Head of caudate nucleus (tissue), 42 donors: ENCODE data around the gene ZNF791.
A peak's percentile ranks its signal among the peaks of the same experiment; 100 is the strongest.
"Not testable (repeated sequence)": the region's sequence is repeated elsewhere in the genome, so short reads cannot be mapped to it uniquely, and the experiment has no call there.

ENCODE experiments used
- DNase-seq, 42 donors: peaks; one replicate each; pipeline versions ENCODE4 v3.0.0 to v3.0.0-alpha.2; 2020 to 2021; ENCODE audit warnings: mixed read lengths in 7 of 42
- intact Hi-C: fragments of 100-400 bp; cut with DNase I; formaldehyde crosslinking; loops from one replicate; pipeline ENCODE4 v1.15.0; 2022

ZNF791 gene

DNA sequence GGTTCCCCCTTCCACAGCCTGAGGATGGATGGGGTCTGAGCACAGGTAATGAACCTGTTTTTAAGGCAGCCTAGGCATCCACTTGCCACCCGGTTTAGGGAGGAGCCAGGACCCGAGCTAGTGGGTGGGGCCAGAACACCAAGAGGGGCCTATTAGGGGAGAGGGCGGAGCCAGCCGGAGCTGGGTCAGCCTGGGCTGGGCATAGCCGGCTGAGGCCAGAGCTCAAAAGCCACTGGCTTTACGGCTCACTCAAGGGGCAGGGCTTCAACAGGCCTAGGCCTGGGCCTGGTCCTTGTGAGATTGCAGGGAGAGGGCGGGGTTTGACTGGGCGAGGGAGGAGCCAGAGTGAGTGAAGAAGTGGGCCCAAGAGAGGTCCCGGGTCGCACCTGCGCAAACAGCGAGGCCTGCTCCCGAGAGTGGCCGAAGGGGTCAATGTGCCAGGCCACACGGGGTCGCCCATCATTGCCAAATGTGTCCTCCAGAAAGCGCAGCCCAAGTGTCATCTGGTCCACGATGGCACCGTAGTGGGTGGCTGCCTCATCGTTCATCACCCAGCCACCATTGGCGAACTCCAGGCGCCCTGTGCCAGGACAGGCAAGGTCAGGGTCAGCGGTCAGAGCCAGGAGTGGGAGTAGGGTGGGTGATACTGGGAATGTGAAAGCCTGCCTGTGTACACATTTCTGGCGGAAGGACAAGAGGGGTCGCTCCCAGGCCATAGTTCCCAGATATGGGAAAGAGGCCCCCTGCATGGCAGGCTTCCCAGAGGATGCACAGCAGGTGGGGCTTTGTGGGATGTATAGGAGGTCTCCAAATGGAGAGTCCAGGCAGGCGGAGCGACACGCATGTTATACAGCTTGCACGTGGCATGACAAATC lies 53.9 kb downstream of the ZNF791 start:
- no peak for DNase-seq
- intact Hi-C loops: loop anchor here (10.0 kb wide), 1 partner anchor 100 kb away; no protein-coding TSS in a partner anchor

DNA sequence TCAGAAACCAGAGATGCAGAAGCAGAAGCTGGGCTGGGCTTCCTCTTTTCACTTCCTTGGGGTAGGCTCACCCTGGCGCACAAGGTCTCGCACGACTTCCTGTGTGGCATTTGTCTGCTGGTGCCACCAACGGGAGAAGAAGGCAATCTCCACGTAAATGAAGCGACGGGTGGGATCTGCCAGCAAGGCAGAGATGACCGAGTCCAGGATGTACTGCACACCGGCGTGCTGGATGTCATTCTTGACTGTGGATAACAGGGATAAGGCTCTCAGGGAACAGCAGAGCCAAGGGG lies 54.5 kb downstream of the ZNF791 start:
- peak in 34 of 42 donors; percentile 20 to 69 (median 45) for DNase-seq
- intact Hi-C loops: loop anchor here (10.0 kb wide), 1 partner anchor 100 kb away; no protein-coding TSS in a partner anchor

DNA sequence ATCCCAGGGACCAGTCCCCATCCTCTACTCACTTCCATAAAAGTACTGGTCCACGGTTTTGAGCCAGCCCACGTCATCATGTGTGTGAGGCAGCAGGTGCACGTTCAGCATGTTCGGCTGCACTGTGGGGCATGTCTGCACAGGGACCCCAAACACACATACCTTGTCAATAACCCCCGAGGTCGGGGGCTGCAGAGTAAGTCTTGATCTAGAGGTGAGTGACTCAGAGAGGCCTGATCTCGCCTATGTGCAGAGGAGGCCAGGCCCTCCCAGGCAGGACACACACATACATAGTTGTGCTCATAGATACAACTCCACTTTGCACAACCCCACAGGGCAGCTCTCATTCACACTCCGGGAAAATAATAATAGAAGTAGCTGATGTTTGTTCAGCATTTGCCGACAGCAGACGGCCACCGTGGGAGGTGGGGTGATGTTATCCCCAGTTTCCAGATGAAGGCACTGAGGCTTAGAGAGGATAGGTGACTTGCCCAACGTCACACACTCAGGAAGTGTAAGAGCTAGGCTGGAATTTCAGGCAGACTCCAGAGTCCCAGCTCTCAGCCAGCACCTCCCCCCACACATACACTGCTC lies 55.0 kb downstream of the ZNF791 start:
- DNase-seq: no peak
- intact Hi-C loops: loop anchor here (10.0 kb wide), 1 partner anchor 101 kb away; no protein-coding TSS in a partner anchor

DNA sequence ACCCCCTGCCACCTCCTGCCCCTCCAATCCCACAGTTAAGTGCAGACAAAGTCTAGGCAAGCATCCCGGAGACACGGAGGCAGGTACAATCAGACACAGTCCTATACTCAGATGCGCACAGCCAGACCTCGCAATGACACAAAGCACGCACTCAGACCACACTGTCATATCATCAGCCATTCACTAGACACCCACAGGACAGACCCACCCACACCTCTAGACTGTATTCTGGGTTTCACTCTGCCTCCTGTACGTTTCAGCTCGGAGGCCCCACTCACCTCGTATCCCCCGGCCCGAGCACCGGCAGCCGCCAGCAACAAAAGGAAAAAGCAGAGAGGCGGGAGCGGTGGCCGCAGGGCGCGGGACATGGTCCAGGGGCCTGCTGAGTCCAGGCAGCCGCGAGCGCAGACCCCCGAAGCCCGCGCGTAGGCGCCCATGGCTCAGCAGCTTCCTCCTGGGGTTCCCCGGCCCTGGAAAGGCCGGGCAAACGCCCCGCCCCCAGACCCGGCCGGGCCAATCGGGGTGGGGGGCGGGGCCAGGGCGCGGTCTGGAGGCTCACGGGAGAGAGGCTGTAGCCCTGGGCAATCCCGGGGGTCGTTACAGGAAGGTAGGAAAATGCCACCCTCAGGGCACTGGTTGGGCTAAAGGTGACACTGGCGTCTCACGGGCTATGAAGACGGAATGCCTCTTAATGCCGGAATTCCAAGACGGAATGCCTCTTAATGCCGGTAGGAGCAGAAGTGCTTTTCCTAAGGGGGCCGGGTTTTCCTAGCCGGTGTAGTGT lies 55.7 kb downstream of the ZNF791 start, which contains the start of the genes MAN2B1 and WDR83:
Gene MAN2B1 (minus strand): TSS at position 478 of the 784 bp plus-strand sequence. CDS start 41 bp downstream, at position 437.
Gene WDR83 (plus strand): TSS at position 543 of the 784 bp plus-strand sequence. CDS start 2,984 bp downstream, outside the sequence.
- intact Hi-C loops: loop anchor here (10.0 kb wide), 1 partner anchor 102 kb away; no protein-coding TSS in a partner anchor
- DNase-seq: peak; percentile 15 to 88 (median 76)

DNA sequence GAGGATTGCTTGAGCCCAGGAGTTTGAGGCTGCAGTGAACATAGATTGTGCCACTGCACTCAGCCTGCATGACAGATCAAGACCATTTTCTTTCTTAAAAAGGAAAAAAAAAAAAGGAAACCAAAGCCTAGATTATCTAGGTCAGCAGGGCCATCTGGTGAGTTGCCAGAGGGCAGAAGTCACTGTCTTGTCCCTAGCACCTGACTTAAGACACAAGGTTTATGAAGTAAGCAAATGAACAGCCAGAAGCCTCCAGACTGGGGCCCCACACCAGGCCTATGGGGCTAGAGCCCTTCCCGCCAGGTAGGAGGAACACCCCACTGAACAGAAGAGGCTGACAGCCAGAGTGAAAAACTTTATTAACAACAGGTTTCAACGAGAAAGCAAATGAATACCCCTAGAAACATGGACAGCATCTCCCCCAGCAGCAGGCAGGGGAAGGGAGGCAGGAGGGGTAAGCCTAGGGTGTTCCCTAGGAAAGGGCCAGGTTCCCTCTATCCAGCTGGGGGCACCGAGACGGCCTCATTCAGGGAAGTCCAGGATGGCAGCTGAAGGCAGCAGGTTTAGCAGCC lies 57.1 kb downstream of the ZNF791 start:
- intact Hi-C loops: loop anchor here (10.0 kb wide), 1 partner anchor 103 kb away; no protein-coding TSS in a partner anchor

DNA sequence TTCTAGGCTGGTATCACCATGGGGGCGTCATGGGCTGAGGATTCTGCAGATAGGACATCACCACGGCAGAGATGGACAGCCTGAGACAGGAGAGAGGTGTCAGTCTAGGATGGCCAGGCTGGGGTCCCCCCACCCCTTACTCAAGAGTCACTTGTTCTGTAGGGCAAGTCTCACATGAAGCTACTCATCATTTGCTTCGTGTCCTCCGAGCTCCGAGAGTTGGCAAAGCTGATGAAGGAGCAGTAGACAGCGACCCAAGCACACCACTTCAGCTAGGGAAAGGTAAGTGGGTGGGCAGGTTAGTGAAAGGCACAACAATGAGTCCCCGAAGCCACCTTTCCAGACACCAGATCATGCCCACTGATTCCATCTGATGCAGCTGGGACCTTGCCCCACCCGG lies 57.6 kb downstream of the ZNF791 start:
- no peak for DNase-seq
- intact Hi-C loops: loop anchor here (10.0 kb wide), 1 partner anchor 104 kb away; no protein-coding TSS in a partner anchor

More for the DNA sequence above, 57.1 kb downstream of the ZNF791 start:
- DNase-seq: no peak

DNA sequence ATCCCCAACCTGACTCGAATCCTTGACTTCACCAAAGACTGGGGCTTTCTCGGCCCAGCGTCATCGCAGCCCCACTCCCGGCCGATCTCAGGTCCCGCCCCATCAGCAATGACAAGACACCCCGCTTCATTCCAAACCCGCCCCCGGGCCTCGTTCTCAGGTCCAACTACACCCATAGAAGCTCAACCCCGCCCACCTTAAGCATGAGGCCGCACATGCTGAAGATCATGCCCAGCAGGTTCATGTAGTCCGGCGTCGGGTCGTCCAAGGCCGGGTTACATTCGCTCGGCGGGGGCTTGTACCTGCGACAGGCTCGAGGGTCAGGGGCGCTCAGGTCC lies 58.2 kb downstream of the ZNF791 start:
- DNase-seq: peak; percentile 40 to 89 (median 62)

DNA sequence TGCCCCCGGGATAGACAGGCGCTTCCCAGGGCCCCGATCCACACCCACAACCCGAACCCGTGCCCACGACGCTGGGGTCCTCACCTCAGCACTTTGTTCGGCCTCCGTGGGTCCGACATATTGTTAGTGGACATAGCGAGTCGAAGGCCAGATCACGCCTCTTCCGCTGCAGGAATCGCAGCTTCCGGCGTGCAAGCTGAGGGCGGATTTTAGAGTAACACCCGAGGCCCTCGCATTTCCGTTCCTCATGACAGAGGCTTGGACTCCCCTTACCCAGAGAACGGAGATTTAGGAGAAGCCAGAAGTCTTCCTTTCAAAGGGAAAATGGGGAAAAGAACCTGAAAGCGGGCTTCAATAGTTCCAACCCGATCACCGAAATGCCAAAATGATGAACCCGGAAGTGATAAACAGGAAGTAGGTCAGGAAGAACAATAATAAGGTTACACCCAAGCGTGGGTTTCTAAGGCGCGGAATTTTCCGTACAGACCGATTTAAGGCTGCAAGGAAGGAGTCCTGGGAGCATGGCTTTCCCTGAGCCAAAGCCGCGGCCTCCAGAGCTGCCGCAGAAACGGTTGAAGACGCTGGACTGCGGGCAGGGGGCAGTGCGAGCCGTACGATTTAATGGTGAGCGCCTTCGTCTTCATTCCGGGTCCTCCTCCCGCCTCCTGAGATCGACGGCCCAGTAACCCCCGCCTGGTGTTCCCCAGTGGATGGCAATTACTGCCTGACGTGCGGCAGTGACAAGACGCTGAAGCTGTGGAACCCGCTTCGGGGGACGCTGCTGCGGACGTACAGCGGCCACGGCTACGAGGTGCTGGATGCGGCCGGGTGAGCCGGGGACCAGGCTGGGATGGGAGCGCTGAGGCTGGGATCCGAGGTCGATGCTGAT lies 58.8 kb downstream of the ZNF791 start:
- intact Hi-C loops: loop anchor here (10.0 kb wide), 1 partner anchor 105 kb away; no protein-coding TSS in a partner anchor
- DNase-seq: peak; percentile 68 to 93 (median 84)

More for the DNA sequence above, 58.2 kb downstream of the ZNF791 start:
- intact Hi-C loops: loop anchor here (10.0 kb wide), 1 partner anchor 104 kb away; no protein-coding TSS in a partner anchor

DNA sequence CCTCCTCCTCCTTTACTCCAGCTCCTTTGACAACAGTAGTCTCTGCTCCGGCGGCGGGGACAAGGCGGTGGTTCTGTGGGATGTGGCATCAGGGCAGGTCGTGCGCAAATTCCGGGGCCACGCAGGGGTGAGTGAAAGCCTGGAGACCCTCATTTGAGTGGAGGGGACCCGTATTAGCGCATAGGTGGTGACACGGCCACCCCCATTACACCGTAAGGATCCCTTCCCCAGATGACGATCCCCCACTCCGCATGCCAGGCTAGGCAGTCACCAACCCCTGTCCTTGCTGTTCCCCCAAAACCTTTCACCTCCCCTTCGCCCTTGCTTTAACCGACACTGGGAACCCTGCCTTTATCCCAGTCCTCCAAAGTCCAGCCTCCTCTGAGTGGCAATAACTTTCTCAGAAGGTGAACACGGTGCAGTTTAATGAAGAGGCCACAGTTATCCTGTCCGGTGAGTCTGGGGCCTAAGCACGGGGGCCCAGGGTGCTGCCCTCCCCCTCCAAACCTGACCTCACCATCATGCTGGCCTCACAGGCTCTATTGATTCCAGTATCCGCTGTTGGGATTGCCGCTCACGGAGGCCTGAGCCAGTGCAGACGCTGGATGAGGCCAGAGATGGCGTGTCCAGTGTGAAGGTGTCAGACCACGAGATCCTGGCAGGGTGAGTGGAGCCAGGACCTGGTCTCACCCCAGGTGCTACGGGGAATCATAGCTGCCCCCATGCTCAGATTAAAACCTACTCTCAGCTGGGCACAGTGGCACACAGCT lies 59.6 kb downstream of the ZNF791 start:
- intact Hi-C loops: no loop called here
- DNase-seq: peak in 3 of 42 donors; percentile 17 to 33 (median 28)

DNA sequence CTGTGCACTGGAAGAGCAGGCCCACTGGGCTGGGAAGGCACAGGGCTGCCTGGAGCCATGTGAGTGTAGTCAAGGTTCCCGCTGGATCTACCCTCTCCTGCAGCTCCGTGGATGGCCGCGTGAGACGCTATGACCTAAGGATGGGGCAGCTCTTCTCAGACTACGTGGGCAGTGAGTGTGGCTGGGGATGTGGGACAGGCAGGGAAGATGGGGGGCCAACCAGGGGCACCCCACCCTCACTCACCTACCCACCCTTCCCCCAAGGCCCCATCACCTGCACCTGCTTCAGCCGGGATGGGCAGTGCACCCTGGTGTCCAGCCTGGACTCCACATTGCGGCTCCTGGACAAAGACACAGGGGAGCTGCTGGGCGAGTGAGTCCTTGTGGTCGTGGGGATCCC lies 62.0 kb downstream of the ZNF791 start:
- intact Hi-C loops: no loop called here
- no peak for DNase-seq

DNA sequence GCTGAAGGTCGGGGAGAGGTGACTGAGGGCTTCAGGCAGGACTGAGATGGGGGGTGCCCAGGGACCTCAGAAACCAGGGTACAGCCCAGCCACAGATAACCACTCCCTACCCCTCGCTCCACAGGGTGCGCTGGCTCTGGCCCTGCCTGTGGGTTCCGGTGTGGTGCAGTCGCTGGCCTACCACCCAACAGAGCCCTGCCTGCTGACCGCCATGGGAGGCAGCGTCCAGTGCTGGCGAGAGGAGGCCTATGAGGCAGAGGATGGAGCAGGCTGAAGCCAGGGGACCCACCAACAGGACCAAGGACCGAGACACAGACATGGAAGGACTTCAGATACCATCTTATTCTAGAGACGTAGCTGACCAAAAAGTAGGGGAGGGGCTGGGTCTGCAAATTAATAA lies 64.7 kb downstream of the ZNF791 start:
- DNase-seq: no peak
- intact Hi-C loops: no loop called here

DNA sequence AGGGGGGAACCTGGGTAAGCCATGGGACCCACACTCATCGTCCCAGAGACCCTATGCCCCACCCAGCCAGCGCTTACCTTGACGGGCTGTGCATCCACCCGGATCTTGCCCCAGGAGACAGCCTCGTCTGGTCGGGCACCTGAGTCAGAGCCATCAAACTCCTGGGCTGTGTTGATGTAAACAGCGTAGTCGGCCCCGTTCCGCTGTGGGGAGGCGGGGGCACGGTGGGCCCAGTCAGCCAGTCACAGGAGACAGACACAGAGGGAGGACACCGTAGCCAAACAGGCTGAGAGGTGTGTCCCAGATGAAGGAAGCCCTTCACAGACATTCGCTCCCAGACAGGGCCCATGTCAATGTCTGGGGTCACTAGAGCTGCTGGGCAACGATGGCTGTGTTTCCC lies 65.2 kb downstream of the ZNF791 start:
- no peak for DNase-seq
- intact Hi-C loops: no loop called here

DNA sequence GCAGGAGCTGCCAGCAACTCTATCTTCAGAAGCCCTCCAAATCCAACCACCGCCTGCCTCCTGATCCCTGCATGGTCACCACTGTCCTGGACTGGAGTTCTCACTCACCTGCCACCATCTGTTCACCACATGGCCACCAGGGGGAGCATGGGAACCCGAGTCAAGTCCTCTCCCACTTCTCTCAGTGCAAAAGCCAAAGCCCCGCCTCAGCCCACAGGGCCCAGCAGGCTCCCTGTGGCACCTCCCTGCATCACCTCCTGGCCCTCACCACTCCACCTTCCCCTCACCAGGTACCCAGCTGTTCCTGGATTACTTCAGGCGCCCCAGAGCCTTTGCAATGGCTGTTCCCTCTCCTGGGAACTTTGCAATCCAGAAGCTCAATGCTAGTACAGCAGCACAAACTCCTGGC lies 65.7 kb downstream of the ZNF791 start:
- intact Hi-C loops: no loop called here
- peak; percentile 71 to 92 (median 83) for DNase-seq

DNA sequence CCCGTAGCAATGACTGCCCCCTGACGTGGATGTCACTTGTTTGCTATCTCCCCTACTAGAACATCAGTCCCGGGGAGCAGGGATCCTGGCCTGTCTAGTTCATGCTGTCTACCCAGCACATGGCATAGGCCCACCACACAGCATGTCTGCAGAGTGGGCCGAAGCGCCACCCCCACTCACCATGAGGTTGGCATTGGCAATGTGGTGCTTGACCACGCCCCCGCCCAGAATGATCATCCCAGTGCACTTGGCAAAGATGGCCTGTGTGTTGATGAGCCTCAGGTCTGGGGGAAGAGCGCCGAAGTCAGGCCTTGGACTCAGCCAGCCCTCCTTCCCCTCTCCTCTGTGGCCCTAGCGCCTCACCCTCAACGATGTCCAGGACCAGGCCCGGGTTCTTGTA lies 66.2 kb downstream of the ZNF791 start:
- DNase-seq: no peak
- intact Hi-C loops: no loop called here

DNA sequence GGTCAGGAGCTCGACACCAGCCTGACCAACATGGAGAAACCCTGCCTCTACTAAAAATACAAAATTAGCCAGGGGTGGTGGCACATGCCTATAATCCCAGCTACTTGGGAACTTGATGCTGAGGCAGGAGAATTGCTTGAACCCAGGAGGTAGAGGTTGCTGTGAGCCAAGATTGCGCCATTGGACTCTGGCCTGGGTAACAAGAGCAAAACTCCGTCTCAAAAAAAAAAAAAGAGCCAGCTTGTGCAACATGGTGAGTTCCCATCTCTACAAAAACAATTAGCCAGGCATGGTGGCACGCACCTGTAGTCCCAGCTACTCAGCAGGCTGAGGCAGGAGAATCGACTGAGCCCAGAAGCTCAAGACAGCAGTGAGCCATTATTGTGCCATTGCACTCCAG lies 67.3 kb downstream of the ZNF791 start:
- intact Hi-C loops, DNase-seq: not testable (repeated sequence)

DNA sequence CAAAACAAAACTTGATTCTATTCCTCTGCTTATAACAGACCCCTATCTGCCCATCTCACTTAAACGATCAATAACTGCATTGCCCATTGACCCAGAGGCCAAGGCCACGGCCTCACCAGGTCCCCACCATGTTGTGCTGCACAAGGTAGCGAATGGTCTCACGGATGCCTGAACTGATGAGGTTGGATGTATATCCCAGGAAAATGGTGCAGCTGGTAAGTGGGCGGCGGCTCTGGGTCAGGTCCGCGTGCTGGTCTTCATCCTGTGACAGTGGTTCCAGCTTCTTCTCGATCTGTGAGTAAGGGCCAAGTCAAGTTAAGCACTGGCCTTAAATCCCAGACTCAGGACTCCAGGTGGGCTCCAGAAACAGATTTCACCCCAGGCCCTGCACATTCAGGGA lies 69.3 kb downstream of the ZNF791 start:
- intact Hi-C loops: loop anchor here (5.0 kb wide), 1 partner anchor 128 kb away; the partner anchor contains the start of gene ZNF564
- no peak for DNase-seq
